Fibroblast of mammary gland (primary cell): ENCODE results near the gene TCN1.
"Not testable (repeated sequence)": the region's sequence is repeated elsewhere in the genome, so short reads cannot be mapped to it uniquely, and the experiment has no call there.

ENCODE experiments used
- DNase-seq: peaks from one replicate; pipeline ENCODE4 v3.0.0-alpha.2; 2010; ENCODE audit warnings: low read depth
- H3K4me3 ChIP-seq: 2 replicates; pipeline ENCODE4 v1.5.1; 2011; ENCODE audit warnings: low read depth, mild to moderate bottlenecking, low read length, moderate library complexity; ENCODE audit not compliant: control insufficient read depth
- CTCF ChIP-seq: conservative IDR thresholded peaks from 2 replicates; pipeline ENCODE4 v1.5.1; 2011; ENCODE audit warnings: low read depth, low read length, inconsistent platforms; ENCODE audit not compliant: control insufficient read depth, insufficient read depth

TCN1 gene

GRCh38 chr11:59822989-59823566 lies 43.2 kb downstream of the TCN1 start:
- no peak overlapping the region for H3K4me3 ChIP-seq
- peak; percentile 66 for DNase-seq
- peak; percentile 60 for TF ChIP-seq CTCF

- DNase-seq, result no peak
- no peak overlapping the region for H3K4me3 ChIP-seq
- no peak for TF ChIP-seq CTCF
Measured at GRCh38 chr11:59818572-59818971, 47.7 kb downstream of the TCN1 start.

- DNase-seq, result not testable (repeated sequence)
Measured at GRCh38 chr11:59816434-59816833, 49.9 kb downstream of the TCN1 start.

GRCh38 chr11:59815754-59816153 lies 50.5 kb downstream of the TCN1 start:
- no peak for DNase-seq
- TF ChIP-seq CTCF, result no peak

More at GRCh38 chr11:59816434-59816833, 49.9 kb downstream of the TCN1 start:
- not testable (repeated sequence) for H3K4me3 ChIP-seq

GRCh38 chr11:59814021-59814420 lies 52.3 kb downstream of the TCN1 start:
- H3K4me3 ChIP-seq, result no peak overlapping the region
- TF ChIP-seq CTCF, result no peak
- no peak for DNase-seq

More at GRCh38 chr11:59815754-59816153, 50.5 kb downstream of the TCN1 start:
- no peak overlapping the region for H3K4me3 ChIP-seq

GRCh38 chr11:59813364-59813763 lies 52.9 kb downstream of the TCN1 start:
- TF ChIP-seq CTCF, result no peak
- no peak for DNase-seq
- no peak overlapping the region for H3K4me3 ChIP-seq

- no peak overlapping the region for H3K4me3 ChIP-seq
- no peak for TF ChIP-seq CTCF
- DNase-seq, result no peak
Measured at GRCh38 chr11:59812220-59812619, 54.1 kb downstream of the TCN1 start.
